WTC11 (cell line): ENCODE measurements around the gene NELFA. TPM values are rescaled to one million over a fixed set of nuclear protein-coding genes. Genes with fewer than 3 reads are reported as not detected.

Source experiments
- ATAC-seq: fragments of 200-7000 bp; cut with Tn5 transposase; 2 replicates; pipeline ENCODE4 v1.10.0; 2021; ENCODE audit warnings: mild to moderate bottlenecking, moderate library complexity
- CTCF ChIA-PET: fragments of 300-600 bp; sonication (Branson Sonifier 250); formaldehyde crosslinking; loops from one replicate; lab custom pipeline; 2021; ENCODE audit warnings: antibody characterized with exemption; lab: Charles Lee
- POLR2A ChIA-PET: fragments of 350-600 bp; sonication (Branson Sonifier 250); formaldehyde crosslinking; loops from one replicate; lab custom pipeline; 2021; ENCODE audit warnings: antibody characterized with exemption; lab: Charles Lee
- DNase-seq: peaks from one replicate; pipeline ENCODE4 v3.0.0; 2021; ENCODE audit warnings: low spot score
- H3K27ac Mint-ChIP-seq: 2 replicates; pipeline ENCODE4 v1.8.0; 2021; ENCODE audit warnings: mixed read lengths
- H3K27me3 Mint-ChIP-seq: 2 replicates; pipeline ENCODE4 v1.8.0; 2021; ENCODE audit warnings: low read depth, mild to moderate bottlenecking, moderate library complexity, mixed read lengths
- H3K36me3 Mint-ChIP-seq: 2 replicates; pipeline ENCODE4 v1.8.0; 2021; ENCODE audit warnings: mixed read lengths
- H3K4me1 Mint-ChIP-seq: 2 replicates; pipeline ENCODE4 v1.8.0; 2022; ENCODE audit warnings: mixed read lengths
- H3K4me3 Mint-ChIP-seq: 2 replicates; pipeline ENCODE4 v1.8.0; 2021; ENCODE audit warnings: mild to moderate bottlenecking, moderate library complexity, mixed read lengths
- H3K9me3 Mint-ChIP-seq: 2 replicates; pipeline ENCODE4 v1.8.0; 2021; ENCODE audit warnings: mixed read lengths
- AFF4 ChIP-seq: sonication (generic); formaldehyde crosslinking; IDR thresholded peaks from 2 replicates; pipeline ENCODE4 v1.8.1; 2023; ENCODE audit warnings: mild to moderate bottlenecking, missing genetic modification reagents, borderline replicate concordance
- AR ChIP-seq: fragments of 250-450 bp; sonication (Bioruptor Pico); IDR thresholded peaks from 2 replicates; pipeline ENCODE4 v1.9.0; 2021; ENCODE audit warnings: mild to moderate bottlenecking
- ATF3 ChIP-seq: sonication (generic); formaldehyde crosslinking; conservative IDR thresholded peaks from 2 replicates; pipeline ENCODE4 v1.8.1; 2022; ENCODE audit warnings: mild to moderate bottlenecking, missing genetic modification reagents
- CTCF ChIP-seq: fragments of 200-600 bp; IDR thresholded peaks from 2 replicates; pipeline ENCODE4 v1.8.0; 2022; ENCODE audit warnings: antibody characterized with exemption
- EMX1 ChIP-seq: fragments of 250-450 bp; sonication (Bioruptor Pico); IDR thresholded peaks from 2 replicates; pipeline ENCODE4 v1.8.0; 2021; ENCODE audit warnings: mild to moderate bottlenecking
- FOXP1 ChIP-seq: sonication (generic); formaldehyde crosslinking; IDR thresholded peaks from 2 replicates; pipeline ENCODE4 v1.8.0; 2022; ENCODE audit warnings: missing genetic modification reagents, mild to moderate bottlenecking, moderate library complexity, borderline replicate concordance
- HMGA2 ChIP-seq: fragments of 250-450 bp; sonication (Bioruptor Pico); IDR thresholded peaks from 2 replicates; pipeline ENCODE4 v1.4.0; 2021; ENCODE audit warnings: mild to moderate bottlenecking, moderate library complexity
- IRF1 ChIP-seq: sonication (generic); formaldehyde crosslinking; IDR thresholded peaks from 2 replicates; pipeline ENCODE4 v1.8.0; 2023; ENCODE audit warnings: missing genetic modification reagents
- IRF2 ChIP-seq: sonication (generic); formaldehyde crosslinking; IDR thresholded peaks from 2 replicates; pipeline ENCODE4 v1.8.0; 2022; ENCODE audit warnings: low read depth, missing genetic modification reagents, borderline replicate concordance
- PRDM15 ChIP-seq: sonication (generic); formaldehyde crosslinking; IDR thresholded peaks from 2 replicates; pipeline ENCODE4 v1.8.0; 2022; ENCODE audit warnings: missing genetic modification reagents
- SOX15 ChIP-seq: fragments of 250-450 bp; sonication (Bioruptor Pico); IDR thresholded peaks from 2 replicates; pipeline ENCODE4 v1.9.0; 2021; ENCODE audit warnings: mild to moderate bottlenecking
- STAT6 ChIP-seq: sonication (generic); formaldehyde crosslinking; conservative IDR thresholded peaks from 2 replicates; pipeline ENCODE4 v1.8.1; 2023; ENCODE audit warnings: mild to moderate bottlenecking, low read depth, missing genetic modification reagents, moderate library complexity
- TCF7 ChIP-seq: sonication (generic); formaldehyde crosslinking; IDR thresholded peaks from 2 replicates; pipeline ENCODE4 v1.8.0; 2022; ENCODE audit warnings: mild to moderate bottlenecking, low read depth, missing genetic modification reagents, moderate library complexity
- TP53 ChIP-seq: sonication (generic); formaldehyde crosslinking; IDR thresholded peaks from 2 replicates; pipeline ENCODE4 v1.8.1; 2023; ENCODE audit warnings: mild to moderate bottlenecking, missing genetic modification reagents
- ZBTB21 ChIP-seq: sonication (generic); formaldehyde crosslinking; IDR thresholded peaks from 2 replicates; pipeline ENCODE4 v1.8.1; 2023; ENCODE audit warnings: mild to moderate bottlenecking, missing genetic modification reagents, borderline replicate concordance
- ZNF423 ChIP-seq: fragments of 250-450 bp; sonication (Bioruptor Pico); IDR thresholded peaks from 2 replicates; pipeline ENCODE4 v2.1.2; 2022; ENCODE audit warnings: mild to moderate bottlenecking, moderate library complexity
- total RNA-seq: library from RNA; stranded (reverse); gene quantifications from 3 replicates; pipeline ENCODE4 v1.2.3, GENCODE V29; 2021

NELFA gene
- total RNA-seq, 1 experiment from 2014 or later = 72.6 TPM

GRCh38 chr4:1971456-1972200, 37.1 kb downstream of the NELFA start:
- peak overlapping the region; percentile 47; the same call in 1 of the 2 replicates for H3K27ac Mint-ChIP-seq
- no peak for ATAC-seq
- no peaks in the 10 kb centered on the region for H3K9me3 Mint-ChIP-seq
- H3K4me3 Mint-ChIP-seq = no peak overlapping the region
- TF ChIP-seq IRF1 (no peak), ATF3 (no peak)
- H3K36me3 Mint-ChIP-seq = peaks cover 35% of the 10 kb centered on the region; the same call in 1 of the 2 replicates
- ChIA-PET CTCF (no interaction called here), POLR2A (no interaction called here)
- no peaks in the 10 kb centered on the region for H3K4me1 Mint-ChIP-seq
- DNase-seq = no peak
- H3K27me3 Mint-ChIP-seq = no peaks in the 10 kb centered on the region

- CTCF ChIA-PET = interaction anchor here (1.6 kb wide), 1 partner anchor 60 kb away, joined by 5 read pairs; no protein-coding TSS in a partner anchor
- no peaks in the 10 kb centered on the region for H3K27me3 Mint-ChIP-seq
- no peak for TF ChIP-seq IRF2 (CRISPR knock-in tag)
- no peak for TF ChIP-seq IRF1
- TF ChIP-seq SOX15 (CRISPR knock-in tag) = no peak
- no peak for TF ChIP-seq AR (CRISPR knock-in tag)
- no peak for TF ChIP-seq PRDM15 (CRISPR knock-in tag)
- no peak for TF ChIP-seq ZNF423 (CRISPR knock-in tag)
- no peak for TF ChIP-seq TCF7 (CRISPR knock-in tag)
- TF ChIP-seq FOXP1 (CRISPR knock-in tag) = no peak
- no peak for TF ChIP-seq CTCF
- no peak for TF ChIP-seq HMGA2 (CRISPR knock-in tag)
- no peak for TF ChIP-seq TP53
- no peak for TF ChIP-seq ZBTB21
- TF ChIP-seq STAT6 (CRISPR knock-in tag) = no peak
- TF ChIP-seq EMX1 (CRISPR knock-in tag) = no peak
- no peak for TF ChIP-seq AFF4 (CRISPR knock-in tag)
Measured at GRCh38 chr4:1970926-1971325, 37.8 kb downstream of the NELFA start.

More at GRCh38 chr4:1970926-1971325, 37.8 kb downstream of the NELFA start:
- Mint-ChIP-seq H3K27ac (0 out of 2 replicates have a peak overlapping the region, but pooled peaks have one; percentile 47), H3K36me3 (peaks cover 32% of the 10 kb centered on the region), H3K4me1 (no peaks in the 10 kb centered on the region), H3K4me3 (no peak overlapping the region), H3K9me3 (no peaks in the 10 kb centered on the region)
- DNase-seq (no peak), ATAC-seq (no peak)
- POLR2A ChIA-PET = no interaction called here
